Ovary (tissue), 3 donors: ENCODE data around the gene MORN1.

Source experiments
- EP300 ChIP-seq: sonication (generic); formaldehyde crosslinking; IDR thresholded peaks from one replicate; pipeline ENCODE4 v1.6.1; 2017; ENCODE audit warnings: antibody characterized with exemption
- TF ChIP-seq, protein P1 (sequence below), 3 donors: fragments of 450-650 bp in 2 of 3; fragments of 200-600 bp in 1 of 3; IDR thresholded peaks; one replicate each; pipeline versions ENCODE4 v1.5.1 to v1.8.0; 2016 to 2022; ENCODE audit warnings: antibody characterized with exemption in 3 of 3, mild to moderate bottlenecking in 1 of 3
- donor health status: DM: no; HTN: no; CAD: no.

DNA sequence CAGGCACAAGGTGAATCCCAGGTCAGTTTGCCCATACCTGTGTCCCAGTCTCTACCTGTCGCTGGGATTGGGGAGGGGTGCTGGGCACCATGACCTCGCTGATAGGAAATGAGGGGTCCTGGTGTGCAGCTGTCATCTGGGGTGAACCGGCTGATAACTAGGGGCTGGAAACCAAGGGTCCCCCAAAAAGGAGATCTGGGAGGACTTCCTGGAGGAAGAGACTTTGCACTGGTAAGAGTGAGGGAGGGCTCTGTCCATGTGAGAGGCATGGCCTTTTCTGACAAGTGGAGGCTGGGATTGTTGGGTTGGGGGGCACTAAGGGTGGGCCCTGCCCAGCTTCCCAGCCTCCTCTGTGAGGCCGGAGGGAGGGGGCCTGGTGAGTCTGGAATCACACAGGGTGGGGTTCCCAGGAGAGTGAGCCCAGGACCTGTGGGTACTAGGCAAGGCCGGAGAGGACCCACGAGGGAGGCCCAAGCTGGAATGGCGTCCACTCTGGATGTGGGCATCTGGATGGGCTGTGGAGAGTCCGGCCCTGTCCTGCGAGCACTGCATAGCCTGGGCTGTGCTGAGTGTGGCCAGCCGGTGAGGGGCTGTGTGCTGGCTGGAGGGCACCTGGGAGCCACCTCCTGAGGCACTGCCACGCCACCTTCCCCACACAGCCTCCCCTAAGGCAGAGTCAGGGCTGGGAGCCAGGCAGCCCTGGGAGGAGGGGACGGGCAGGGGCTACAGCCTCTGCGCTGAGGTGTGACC, 25.9 kb upstream of the MORN1 start:
- TF ChIP-seq EP300 = no peak
- TF ChIP-seq, protein P1, sequence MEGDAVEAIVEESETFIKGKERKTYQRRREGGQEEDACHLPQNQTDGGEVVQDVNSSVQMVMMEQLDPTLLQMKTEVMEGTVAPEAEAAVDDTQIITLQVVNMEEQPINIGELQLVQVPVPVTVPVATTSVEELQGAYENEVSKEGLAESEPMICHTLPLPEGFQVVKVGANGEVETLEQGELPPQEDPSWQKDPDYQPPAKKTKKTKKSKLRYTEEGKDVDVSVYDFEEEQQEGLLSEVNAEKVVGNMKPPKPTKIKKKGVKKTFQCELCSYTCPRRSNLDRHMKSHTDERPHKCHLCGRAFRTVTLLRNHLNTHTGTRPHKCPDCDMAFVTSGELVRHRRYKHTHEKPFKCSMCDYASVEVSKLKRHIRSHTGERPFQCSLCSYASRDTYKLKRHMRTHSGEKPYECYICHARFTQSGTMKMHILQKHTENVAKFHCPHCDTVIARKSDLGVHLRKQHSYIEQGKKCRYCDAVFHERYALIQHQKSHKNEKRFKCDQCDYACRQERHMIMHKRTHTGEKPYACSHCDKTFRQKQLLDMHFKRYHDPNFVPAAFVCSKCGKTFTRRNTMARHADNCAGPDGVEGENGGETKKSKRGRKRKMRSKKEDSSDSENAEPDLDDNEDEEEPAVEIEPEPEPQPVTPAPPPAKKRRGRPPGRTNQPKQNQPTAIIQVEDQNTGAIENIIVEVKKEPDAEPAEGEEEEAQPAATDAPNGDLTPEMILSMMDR (IDR thresholded peaks at IDR 0.05) = no peak
